HG03378 (cell line): ENCODE measurements around the gene ERC1.

Source experiments
- ATAC-seq: cut with Tn5 transposase; IDR thresholded peaks from one replicate; pipeline ENCODE4 v1.9.1; 2021; ENCODE audit warnings: mild to moderate bottlenecking, moderate library complexity; ENCODE audit not compliant: unreplicated experiment

ERC1 gene

DNA sequence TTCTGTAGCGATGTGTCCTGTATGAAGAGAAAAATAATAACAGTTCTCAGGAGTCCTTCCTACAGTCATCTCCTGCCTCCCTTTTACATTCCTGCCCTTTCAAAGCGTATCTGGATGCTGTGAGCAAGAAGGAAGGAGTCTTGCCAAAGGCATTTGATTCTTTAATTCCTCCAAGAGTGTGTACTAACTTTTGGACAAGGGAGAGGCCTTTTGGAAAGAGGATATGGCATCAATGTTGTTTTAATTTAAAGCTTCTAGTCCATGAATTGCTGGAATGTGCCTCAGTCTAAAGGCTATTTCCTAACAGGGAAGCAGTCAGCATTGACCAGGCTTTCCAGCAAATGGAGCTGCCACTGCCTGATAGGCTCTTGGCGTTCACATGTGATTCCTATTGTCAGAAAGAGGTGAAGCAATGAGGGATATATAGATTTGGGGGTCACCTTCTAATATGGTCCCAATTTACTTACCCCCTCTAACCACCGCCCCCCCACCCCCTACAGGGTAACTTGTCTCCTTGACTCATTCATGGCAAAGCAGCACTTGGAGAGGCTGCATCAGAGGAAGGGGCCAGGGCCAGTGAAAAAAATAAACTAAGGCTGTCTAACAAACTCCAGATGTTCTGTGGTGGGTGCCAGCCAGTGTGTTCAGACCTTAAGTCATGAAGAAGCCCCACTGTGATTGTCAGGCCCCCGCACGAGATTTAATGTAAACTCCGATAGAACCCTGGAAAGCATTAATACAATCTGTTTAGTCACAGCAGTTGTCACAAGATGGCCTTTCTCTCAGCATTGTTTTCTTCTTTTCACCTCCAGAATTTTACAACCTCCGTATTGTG, 383.1 kb downstream of the ERC1 start:
- ATAC-seq = no peak

DNA sequence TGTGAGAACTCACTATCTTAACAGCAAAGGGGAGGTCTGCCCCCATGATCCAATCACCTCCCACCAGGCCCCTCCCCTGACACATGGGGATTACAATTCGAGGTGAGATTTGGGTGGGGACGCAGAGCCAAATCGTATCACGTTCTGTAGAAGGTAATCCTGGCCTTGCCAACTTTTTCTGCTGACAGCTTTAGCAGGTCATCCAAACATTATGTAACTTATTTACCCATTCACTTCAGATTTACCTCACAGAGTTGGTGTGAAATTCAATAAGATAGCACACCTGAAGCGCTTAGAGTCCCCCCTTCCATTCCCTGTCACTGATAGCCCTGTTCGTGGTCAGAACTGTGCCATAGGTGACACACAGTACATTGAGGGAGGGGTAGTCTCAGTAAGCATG, 384.3 kb downstream of the ERC1 start:
- no peak for ATAC-seq

DNA sequence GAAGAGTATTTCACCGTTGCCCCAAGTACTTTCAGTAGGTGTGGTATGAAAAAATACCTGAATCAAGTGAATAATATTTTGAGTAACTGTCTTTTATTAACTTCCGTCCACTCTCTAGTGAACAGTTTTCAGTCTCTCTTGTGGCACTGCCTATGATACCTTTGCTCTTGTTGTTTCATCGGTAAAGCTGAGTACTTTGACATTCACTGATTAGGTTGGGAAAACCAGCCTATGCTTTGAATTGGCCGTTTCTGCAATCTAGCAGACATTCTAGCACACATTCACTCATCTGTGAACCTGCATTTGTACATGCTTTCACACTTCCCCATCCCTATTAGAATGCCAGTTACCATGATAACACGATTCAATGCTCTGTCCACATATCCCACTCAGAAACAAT, 386.1 kb downstream of the ERC1 start:
- ATAC-seq = no peak

DNA sequence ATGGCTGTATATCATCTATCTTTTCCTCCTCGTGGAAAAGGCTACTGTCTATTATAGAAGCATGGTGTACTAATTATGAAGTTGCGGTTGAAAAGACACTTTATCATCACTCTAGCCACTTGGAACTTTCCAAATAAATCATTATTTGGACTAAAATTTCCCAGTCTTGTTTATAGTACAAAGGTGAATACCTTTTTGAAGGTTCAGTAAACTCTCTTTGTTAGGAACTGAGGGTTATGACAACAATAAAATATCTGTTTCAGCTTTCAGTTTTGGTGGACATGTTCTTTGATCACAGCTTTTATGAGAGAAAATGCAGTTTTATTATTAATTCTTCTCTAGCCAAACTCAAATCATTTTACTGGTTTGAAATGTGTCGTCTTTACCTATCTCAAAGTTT, 386.7 kb downstream of the ERC1 start:
- no peak for ATAC-seq

DNA sequence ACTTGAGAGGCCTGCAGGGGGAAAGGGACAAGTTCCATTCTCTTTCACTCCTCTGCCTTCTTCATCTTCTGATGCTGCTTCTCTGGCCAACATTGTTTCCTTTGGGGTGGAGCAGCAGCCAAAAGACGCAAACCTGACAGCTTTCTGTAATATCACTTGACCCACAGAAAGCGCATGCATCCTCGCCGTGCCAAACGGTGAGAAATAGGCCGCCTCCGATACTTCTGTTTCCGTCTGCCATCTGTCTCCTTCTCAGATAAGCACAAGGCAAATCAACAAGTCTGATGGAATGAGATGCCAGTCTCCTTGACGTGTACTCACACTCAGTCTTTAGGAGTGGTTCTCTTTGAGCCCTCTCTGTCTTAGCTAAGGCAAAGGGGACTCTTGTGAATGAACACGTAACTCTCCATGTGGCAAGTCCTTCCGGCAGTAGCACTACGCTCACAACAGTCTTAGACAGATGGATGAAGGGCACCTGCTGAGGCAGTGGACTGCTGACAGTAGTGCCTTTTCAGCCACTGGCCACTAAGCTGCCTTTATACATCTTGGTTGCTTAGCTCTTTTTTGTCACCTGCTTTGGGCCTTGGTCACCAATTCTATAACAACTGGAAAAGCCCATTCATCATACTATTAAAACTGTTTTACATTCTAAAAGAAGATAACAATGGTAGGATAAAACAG, 389.3 kb downstream of the ERC1 start:
- no peak for ATAC-seq

DNA sequence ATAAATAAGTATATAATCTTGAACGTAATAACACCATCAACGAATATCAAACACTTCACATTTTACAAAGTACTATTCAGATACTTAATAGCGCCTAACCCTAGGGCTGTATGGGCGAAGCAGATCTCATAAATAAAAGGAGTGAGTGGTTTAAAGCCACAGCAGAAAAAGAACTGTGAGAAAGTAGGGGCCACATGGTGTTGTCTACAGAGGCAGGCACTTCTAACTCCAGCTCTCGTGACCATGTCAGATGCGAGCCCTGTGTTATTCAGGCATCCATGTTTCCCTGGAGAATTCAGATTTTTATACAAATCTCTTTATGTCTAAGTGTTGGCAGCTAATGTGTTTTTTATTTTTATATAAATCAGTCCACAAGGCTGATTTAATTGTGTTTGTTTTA, 391.1 kb downstream of the ERC1 start:
- no peak for ATAC-seq

DNA sequence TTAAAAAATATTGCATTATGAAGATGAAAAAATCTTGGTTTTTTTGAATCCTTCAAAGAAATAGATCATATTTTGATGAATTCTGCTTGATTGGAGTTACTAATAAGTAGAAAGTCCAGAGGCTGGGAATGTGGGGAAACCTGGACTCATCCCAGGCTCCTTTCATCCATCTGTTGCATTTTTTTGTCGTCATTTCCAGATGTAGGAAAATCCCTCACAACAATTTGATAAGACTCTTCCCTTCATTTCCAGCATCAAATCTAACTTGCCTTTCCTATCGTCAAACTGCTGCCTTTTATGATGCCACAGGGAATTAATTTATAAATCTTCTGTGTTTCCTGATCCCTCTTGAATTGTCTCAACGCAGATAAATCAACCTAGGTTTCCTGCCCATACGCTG, 391.8 kb downstream of the ERC1 start:
- ATAC-seq = no peak

DNA sequence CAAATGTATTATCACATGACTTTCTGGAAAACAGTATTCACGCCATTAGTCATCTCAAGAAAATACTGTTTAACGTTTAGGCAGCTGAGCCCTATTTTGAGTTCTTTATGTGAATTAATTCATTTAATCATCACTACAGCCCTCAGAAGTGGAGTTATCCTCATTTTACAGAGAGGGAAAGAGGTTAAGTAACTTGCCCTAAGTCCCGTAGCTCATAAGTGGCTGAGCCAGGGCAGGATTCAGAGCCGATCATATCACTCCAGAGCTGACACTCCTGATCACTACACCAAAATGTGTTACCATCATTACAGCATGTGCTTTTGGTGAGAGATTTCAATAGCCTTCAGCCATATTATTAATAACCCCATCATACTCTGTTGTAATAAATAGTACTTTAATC, 392.7 kb downstream of the ERC1 start:
- no peak for ATAC-seq

DNA sequence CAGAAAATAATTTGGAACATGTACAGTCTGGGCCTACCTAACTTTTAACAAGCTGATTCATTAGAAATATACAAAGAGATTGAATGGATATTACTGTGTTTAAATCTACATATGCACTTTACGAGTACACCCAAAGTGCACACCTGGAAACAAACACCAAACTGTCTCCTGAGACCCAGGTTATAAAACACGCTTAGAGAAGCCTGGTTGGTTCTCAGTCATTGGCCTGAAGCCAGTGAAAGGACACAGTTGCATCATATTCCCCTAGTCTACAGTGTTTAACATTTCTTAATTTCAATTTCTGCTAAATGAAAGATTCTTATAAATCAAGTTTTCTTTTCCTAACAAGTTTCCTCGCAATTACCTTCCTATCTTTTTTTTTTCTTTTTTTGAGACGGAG, 393.9 kb downstream of the ERC1 start:
- ATAC-seq = no peak

DNA sequence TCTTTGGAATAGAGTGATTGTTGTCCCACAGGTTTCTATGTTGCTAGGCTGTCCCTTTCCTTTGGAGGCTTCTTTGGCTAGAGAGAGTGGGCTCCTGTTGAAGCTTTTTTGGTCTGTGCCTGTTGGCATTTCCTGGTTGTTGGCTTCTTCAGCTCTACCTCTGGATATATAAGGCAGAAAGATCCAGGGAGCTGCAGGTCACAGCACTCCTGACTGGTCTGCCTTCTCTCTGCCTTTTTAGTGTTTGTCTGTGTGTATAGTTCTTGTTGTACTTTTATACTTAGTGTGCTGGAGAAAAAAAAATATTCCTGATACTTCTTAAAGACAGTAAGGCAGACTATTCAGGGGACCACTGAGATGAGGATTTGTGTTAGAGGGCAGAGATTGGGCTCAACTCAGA, 400.7 kb downstream of the ERC1 start:
- ATAC-seq = no peak

DNA sequence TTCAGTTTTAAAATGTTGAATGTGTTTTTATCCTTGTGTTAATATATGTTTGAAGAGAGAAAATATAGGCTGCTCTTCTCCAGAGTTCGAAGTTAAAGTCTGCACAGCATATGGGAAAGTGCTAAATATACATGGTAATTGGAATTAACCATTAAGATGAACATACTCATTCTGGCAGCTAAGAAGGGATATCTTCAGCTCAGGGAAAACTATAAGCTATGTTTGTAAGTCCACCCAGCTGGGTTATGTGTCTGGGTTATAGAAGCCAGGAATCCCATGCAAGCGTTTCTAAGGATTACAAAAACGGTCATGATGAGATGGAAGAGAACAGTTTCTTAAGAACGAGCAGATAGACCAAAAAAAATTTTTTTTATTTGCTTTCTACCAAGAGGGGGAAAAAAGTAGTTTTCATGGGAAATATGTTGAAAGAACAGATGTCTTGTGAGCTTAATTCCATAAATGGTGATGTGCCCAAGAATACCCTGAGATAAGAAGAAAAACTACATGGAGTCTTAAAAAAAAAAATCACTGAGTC, 404.5 kb downstream of the ERC1 start:
- ATAC-seq = no peak

DNA sequence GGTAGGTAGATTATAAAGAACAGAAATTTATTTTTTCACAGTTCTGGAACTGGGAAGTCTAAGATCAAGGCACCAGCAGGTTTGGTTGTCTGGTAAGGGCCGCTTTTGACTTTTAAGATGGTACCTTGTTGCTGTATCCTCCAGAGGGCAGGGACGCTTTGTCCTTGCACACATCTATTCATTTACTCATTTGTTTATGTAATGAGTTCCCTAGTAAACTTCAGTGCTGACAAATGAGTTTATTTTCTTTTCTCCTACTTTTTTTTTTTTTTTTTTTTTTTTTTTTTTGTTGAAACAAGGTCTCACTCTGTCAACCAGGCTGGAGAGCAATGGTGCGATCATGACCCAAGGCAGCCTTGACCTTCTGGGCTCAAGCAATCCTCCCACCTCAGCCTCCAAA, 407.6 kb downstream of the ERC1 start:
- ATAC-seq = no peak

DNA sequence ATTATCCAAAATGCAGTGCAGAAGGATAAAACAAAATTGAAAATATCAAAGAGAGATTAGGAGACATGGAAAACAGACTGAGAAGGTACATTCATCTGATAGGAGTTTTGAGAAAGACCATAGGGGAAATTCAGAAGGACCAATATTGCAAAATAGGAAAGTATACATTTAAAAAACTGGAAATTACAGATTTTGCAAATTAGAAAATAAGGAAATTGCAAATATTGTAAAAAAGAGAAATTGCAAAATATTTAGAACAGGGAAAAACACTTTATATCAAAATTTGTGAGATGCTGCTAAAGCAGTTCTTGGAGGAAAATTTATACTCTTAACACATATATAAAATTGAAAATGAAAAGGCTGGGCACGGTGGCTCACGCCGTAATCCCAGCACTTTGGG, 410.9 kb downstream of the ERC1 start:
- ATAC-seq = no peak

DNA sequence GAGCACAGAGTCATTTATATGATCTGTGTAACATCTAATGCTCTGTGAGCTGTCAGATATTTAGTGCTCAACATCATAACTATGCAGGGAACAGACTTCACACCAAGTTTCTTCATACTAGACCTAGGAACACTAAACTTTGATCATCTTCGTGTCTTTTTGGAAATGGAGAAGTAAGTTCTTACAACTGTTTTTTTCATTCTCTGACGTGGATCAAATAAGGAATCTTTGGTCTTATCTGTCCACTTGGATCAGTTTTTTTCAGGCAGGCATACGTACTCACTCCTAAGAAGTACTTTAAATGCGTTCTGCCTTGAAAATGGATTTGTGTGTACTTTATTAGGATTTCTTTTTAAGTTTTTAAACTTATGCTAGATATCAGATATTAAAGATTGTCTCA, 412.4 kb downstream of the ERC1 start:
- ATAC-seq = no peak

DNA sequence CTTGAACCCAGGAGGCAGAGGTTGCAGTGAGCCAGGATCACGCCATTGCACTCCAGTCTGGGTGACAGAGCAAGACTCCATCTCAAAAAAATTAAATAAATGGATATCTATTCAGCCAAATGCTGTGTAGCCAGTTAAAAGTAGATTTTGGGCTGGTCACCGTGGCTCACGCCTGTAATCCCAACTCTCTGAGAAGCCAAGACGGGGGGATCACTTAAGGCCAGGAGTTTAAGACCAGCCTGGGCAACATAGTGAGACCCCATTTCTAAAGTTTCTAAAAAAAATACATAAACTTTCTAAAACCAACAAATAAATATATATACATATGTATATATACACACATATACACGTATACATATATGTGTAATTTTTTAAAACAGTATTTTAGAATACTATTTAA, 414.6 kb downstream of the ERC1 start:
- no peak for ATAC-seq

DNA sequence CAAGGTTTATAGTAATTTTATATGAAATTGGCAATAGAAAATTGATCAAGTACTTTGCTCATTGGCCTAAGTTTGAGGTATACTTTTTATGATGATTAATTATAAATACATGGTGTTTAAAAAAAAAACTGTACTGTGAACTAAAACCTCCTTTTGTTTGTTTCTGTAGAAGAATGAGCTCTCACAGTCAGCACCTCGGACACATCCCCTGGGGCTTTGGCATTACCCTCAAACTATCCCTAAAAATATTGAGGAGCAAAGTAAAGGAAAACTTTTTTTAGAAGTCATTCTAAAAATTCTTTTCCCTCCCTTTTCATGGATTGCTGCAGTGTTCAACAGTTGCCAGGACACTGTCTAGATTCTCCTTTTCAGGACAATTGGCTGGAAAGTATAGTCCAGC, 419.8 kb downstream of the ERC1 start:
- ATAC-seq = no peak

DNA sequence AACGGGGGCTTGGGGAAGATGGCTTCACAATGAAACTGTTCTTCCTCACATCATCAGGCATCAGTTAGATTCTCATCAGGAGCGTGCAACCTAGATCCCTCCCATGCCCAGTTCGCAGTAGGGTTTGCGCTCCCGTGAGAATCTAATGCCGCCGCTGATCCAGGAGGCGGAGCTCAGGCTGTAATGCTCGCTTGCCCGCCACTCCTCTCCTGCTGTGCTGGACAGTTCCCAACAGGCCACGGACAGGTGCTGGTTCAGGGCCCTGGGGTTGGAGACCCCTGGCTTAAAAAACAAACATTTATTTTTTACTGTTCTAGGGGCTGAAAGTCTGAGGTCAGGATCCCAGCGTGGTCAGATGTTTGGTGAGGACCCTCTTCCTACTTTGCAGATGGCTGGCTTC, 422.9 kb downstream of the ERC1 start:
- ATAC-seq = no peak

DNA sequence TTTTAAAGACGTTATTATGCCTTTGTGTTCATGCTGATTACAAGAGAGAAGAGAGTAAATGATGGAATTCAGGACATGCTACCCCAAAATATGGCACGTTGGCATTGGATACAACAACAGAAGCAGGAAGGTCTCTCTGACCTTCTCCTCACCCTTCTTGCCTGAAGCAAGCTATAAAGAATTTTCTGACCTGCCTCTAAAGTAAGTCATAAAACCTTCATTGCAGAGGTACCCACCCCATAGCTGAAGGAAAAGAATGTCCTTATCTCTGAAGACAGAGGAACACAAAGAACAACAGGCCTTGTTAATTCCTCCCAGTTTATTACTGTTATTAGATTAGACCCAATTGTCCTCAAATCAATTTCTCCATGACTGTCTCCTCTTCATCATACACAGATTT, 427.1 kb downstream of the ERC1 start:
- no peak for ATAC-seq

DNA sequence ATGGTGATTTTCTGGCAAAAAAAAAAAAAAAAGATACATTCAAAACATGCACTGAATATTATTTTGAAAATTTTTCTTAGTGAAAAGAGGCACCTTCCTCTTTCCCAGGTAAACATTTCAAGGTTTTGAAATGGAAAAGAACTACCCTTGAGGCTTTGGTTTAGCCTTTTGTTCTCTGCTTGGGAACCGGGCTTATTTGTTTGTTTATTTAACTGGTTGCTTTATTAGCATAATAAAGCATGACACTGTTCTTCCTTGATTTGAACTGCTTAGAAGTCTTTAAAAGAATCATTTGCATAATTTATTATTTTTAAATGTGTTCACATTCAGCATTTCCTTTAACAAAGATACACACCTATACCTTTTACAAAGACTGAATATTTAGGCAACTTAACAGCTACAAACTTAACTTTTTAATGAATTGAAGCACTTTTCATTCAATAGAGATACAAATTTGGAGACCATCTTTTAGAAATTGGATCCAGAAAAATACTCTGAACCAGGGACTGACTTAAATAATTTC, 428.9 kb downstream of the ERC1 start:
- ATAC-seq = no peak

DNA sequence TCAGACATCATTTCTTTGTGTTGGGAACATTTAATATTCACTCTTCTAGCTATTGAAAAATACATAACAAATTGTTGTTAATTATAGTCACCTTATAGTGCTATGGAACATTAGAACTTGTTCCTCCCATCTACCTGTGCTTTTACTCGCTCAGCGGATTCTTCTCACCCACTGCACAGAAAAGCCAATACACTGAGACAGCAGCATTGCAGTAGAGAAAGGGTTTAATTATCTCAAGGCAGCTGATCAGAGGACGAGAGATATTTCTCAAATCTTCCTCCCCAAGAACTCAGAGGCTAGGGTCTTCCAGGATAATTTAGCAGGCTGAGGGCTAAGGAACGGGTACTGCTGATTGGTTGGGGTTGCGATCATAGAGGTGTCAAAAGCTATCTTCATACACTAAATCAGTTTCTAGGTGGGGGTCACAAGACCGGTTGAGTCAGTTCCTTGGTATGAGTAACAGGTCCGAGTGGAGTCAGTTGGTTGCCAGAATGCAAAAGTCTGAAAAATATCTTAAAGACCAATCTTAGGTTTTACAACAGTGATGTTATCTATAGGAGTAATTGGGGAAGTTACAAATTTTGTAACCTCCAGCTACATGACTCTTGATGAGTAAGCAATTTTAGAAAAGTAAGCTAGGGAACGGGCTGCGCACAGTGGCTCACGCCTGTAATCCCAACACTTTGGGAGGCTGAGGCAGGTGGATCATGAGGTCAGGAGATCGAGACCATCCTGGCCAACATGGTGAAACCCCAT, 430.2 kb downstream of the ERC1 start:
- ATAC-seq = no peak

DNA sequence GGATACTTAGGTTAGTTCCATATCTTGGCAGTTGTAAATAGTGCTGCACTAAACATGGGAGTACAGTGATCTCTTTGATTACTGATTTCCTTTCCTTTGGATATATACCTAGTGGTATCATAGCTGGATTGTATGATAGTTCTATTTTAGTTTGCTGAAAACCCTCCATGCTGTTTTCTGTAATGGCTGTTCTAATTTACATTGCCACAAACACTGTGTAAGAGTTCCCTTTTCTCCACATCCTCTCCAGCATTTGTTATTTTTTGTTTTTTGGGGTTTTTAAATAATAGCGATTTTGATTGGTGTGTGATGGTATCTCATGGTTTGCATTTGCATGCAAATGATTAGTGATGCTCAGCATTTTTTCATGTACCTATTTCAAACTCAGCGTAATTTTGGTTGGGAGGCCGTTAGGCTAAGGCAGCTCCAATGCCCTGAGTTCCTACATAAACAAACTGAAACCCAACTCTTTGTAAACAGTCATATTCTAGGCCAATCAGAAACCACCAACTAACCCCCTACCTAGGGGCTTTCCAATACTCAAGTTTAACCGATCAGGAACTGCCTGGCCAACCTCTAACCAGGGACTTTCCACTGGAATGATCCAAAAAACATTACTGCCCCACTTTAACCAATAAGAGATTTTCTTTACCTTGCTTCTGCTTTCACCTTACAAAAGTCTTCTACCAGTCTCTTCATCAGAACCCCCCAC, 431.7 kb downstream of the ERC1 start:
- no peak for ATAC-seq
